Measurements from ENCODE around the gene CHTF18. TPM values are rescaled to one million over a fixed set of nuclear protein-coding genes. Genes with fewer than 3 reads are reported as not detected.
A peak's percentile ranks its signal among the peaks of the same experiment; 100 is the strongest.

The CHTF18 gene
- total RNA-seq, 1 donor: 20.0 TPM

DNA sequence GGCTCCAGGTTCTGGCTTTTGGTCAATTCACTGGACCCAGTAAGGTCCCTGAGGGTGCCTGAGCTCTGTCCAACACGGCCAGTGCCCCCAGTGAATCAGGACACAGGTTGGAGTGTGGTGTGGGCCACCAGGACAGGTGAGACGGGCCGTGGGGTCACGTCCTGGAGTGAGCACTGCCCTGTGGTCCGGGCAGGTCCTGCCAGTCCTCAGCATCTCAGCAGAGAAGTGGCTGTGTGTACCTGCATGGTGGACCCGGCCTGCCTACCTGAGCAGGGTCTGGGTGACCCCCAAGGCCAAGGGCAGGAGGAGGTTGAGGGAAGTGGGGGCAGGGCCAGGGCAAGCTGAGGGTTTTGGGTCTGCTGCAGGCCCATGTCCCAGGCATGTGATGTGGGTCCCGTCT, 14.0 kb downstream of the CHTF18 start:
- TF ChIP-seq, protein P1, sequence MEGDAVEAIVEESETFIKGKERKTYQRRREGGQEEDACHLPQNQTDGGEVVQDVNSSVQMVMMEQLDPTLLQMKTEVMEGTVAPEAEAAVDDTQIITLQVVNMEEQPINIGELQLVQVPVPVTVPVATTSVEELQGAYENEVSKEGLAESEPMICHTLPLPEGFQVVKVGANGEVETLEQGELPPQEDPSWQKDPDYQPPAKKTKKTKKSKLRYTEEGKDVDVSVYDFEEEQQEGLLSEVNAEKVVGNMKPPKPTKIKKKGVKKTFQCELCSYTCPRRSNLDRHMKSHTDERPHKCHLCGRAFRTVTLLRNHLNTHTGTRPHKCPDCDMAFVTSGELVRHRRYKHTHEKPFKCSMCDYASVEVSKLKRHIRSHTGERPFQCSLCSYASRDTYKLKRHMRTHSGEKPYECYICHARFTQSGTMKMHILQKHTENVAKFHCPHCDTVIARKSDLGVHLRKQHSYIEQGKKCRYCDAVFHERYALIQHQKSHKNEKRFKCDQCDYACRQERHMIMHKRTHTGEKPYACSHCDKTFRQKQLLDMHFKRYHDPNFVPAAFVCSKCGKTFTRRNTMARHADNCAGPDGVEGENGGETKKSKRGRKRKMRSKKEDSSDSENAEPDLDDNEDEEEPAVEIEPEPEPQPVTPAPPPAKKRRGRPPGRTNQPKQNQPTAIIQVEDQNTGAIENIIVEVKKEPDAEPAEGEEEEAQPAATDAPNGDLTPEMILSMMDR (IDR thresholded peaks at IDR 0.05; ENCODE audit: insufficient read depth, low read length): no peak
- no peak overlapping the region for H3K4me3 ChIP-seq (ENCODE audit: low read depth, low read length)
- DNase-seq (ENCODE audit: low read depth): no peak

DNA sequence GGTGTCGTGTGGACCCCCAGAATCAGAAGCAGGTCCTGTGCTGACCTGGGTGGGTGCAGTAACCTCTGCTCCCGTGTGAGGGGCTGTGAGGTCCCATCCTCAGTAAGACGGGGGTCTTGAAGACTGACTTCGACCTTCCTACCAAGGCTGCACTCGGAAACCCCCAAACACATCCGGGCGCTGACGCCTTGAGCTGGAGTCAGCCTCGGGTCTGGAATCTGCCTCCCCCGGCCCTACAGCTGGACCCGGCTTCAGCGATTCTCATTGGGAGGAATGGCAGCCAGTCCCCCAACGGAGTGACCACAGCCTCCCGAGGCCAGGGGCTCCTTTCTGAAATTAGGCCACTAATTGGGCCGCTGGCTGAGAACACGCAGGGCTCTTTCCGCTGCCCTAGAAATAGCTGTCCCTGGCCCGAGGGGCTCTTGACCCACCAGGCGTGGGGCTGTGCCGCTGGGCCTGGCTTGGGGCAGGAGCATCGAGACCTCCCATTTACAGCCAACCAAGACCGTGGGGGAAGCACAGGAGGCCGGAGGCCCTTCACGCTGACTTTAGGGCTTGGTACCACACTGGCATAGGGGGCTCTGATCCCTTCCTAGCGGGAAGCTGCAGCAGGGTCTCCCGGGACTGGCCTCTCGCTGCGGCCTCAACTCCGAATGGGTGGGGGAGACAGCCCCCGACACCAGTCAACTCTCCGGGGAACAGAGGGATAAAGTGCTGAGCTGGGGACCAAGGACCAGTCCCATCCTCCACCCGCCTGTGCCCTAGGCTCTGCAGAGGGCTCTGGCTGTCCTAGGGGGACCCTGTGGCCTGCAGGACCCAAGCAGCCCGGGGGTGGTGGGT, 14.7 kb downstream of the CHTF18 start:
- no peak for DNase-seq (ENCODE audit: low read depth)
- TF ChIP-seq, protein P1 (IDR thresholded peaks at IDR 0.05; ENCODE audit: insufficient read depth, low read length): no peak

DNA sequence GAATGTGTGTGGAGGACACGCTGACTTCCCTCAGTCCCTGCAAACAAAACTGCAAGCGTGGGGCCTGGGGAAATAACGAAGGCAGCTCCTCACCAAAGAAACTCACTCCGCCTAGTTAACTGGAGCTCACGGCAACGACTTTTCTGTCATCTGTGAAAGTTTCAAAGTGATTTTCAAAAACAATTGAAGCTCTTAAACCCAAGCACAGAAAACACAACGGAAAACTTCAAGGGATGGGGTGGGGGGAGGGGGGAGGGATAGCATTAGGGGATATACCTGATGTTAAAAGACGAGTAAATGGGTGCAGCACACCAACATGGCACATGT, 15.3 kb downstream of the CHTF18 start:
- H3K4me3 ChIP-seq (ENCODE audit: low read depth, low read length): no peak overlapping the region
- TF ChIP-seq, protein P1 (IDR thresholded peaks at IDR 0.05; ENCODE audit: insufficient read depth, low read length): no peak
- no peak for DNase-seq (ENCODE audit: low read depth)

More for the DNA sequence above, 14.7 kb downstream of the CHTF18 start:
- no peak overlapping the region for H3K4me3 ChIP-seq (ENCODE audit: low read depth, low read length)

DNA sequence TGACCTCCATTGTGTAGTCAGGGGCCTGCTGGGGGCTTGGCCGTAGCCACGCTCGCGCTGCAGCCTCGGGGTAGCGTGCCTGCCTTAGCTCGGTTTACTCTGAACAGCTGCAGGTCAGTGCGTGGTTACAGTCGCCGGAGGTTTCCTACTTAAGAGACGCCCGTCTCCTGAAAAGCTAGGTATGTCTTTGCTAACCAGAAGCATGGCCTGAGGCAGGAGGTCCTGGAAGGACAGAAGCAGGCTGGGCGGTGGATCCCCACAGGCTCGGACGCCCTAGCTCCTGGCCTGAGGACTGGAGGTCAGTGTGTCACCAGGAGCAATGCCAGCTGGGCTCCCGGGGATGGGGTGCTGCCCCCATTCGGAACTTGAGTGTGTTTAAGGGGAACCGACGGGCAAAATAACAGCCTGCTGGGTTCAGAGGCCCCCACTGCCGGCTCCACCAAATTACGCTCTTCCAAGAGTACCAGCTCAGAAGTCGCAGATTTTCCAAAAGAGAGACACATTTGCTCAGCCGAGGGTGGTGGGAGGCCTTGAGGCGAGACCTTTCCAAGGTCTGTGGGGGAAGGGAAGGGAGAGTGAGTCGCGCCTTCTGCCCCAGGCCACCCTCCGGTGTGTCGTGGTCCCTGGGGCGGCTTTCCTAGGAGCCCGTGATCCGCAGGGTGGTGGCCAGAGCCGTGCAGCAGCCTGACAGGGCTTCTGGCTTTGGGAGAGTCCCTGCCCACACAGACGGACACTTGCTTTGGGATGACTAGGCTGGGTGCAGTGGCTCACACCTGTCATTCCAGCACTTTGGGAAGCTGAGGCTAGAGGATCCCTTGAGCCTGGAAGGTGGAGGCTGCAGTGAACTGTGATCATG, 16.0 kb downstream of the CHTF18 start:
- DNase-seq (ENCODE audit: low read depth): no peak
- TF ChIP-seq, protein P1 (IDR thresholded peaks at IDR 0.05; ENCODE audit: insufficient read depth, low read length): no peak
- H3K4me3 ChIP-seq (ENCODE audit: low read depth, low read length): no peak overlapping the region

DNA sequence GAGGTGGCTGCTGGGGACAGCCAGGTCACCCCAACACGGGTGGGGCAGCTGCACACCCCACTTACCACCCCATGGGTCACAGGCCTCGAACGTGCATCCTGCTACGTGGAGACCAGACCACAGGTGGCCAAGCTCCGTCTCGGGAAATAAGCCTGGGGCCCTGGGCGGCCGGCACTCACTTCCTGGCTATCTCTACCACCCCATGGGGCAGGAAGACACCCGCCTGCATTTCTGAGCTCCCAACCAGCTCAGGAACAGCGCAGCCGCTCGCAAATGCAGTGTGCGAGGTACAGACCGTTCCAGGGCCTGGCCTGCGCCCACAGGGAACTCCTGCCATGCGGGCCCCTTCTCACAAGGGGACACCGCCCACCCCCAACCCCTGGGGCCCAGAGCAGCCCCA, 17.1 kb downstream of the CHTF18 start:
- no peak for DNase-seq (ENCODE audit: low read depth)
- no peak overlapping the region for H3K4me3 ChIP-seq (ENCODE audit: low read depth, low read length)
- TF ChIP-seq, protein P1 (IDR thresholded peaks at IDR 0.05; ENCODE audit: insufficient read depth, low read length): no peak

DNA sequence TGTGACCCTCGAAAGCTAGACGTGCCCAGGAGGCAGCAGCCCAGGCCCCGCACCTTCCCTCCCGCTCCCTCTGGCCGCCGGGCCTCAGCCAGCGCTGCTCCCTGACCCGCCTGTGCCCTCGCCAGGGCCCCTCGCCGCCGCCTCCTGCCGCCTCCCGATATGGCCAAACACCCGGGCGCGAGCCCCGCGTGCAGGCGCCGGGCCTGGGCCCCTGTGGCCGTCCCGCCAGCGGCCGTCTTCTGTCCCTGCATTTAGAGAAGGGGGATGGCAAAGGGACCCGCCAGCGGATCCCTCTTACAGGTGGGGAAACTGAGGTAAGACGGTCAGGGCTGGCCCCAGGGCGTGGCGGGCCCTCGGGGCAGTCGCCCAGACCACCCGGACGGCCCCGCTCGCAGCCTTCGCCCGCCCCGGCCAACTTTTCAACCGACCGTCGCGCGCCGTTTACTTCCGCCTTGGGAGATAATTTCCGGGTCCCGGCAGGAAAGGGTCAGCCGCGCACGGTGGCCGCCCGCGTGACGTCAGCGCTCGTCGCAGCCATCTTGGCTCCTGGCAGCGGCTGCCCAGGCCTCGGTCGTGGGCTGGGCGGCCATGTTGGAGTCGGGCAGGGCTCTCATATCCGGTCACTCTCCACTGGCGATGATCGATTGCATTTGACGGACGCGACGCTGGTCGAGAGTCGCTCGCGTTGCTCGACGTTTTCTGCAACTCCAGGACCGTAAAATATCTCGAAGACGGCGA, 19.1 kb downstream of the CHTF18 start:
- TF ChIP-seq, protein P1 (IDR thresholded peaks at IDR 0.05; ENCODE audit: insufficient read depth, low read length): no peak
- DNase-seq (ENCODE audit: low read depth): peak; percentile 89

More for the DNA sequence above, 19.1 kb downstream of the CHTF18 start:
- H3K4me3 ChIP-seq (ENCODE audit: low read depth, low read length): peak overlapping the region; percentile 86

Measured in fibroblast of the aortic adventitia (primary cell).